Activated CD4-positive, alpha-beta T cell treated with anti-CD3 and anti-CD28 coated beads, Interleukin-2, Interleukin-6, amounts not matched to agents 100 ng/mL and 50 ng/mL, durations not matched to agents 16 hours and 8 hours (primary cell): Measurements from ENCODE around the gene MACROH2A1.

ENCODE experiments used
- DNase-seq: peaks from one replicate; pipeline ENCODE4 v3.0.0-alpha.2; 2020

Gene MACROH2A1

DNA sequence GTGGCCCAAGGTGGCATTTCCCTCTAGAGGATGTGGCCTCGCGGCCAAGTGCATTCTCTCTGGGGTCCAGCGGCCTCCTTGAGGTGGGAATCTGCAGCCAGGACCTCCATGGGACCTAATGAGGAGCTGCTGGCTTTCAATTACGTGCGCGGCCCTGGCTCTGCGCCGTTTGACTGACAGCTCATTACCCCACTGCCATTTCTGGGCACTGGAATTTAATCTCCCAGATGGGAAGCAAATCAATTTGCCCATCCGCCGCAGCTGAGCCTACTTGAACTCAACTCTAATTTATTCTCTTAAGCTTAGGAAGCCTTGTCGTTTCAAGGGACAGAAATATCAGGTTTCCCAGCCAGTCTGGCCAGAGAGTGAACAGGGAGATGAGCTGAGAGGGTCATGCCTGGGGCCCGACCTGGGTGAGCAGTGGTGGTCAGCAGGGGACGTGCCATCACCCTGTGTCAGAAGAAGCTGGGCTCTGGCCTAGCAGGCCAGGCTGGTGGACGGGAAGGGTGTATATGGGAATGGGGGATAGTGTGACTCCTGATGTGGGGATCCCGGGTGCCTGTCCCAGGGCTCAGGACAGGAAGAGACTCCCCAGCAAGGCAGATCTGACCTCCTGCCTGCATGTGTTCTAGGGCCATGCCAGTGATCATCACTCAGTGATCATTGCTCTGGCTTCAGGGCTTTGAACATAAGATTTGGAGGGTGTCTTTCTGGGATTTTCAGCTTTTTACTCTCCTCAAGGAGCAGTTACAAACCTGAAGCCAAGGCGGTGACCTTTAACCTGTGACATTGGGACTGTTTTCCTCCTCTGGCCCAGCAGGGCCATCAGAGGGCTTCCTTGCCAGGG is 69.7 kb downstream of the MACROH2A1 start:
- no peak for DNase-seq

DNA sequence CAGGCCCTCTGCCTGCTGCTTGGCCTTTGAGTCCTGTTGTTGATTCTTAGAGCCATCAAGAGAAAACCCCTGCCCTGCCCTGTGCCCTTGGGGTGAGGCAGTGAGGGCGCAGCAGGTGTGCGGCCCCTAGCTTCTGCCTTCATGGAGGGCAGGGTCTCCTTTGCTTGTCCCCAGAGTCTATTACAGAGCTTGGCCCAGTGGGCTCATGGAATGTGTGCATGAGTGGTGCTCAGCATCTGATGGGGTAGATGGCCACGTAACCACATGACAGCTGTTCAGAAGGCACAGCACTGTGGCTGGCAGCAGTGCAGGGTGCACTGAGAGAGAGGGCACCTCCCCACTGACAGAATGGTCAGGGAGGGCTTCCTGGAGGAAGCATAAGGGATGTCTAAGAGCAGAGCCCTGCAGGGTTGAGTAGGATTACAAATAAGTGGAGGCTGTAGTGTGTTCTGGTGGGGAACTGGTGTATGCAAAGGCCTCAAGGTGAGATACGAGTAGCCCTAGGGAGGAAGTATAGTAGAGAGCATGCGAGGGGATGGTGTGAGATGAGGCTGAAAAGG is 70.8 kb downstream of the MACROH2A1 start:
- DNase-seq: no peak

DNA sequence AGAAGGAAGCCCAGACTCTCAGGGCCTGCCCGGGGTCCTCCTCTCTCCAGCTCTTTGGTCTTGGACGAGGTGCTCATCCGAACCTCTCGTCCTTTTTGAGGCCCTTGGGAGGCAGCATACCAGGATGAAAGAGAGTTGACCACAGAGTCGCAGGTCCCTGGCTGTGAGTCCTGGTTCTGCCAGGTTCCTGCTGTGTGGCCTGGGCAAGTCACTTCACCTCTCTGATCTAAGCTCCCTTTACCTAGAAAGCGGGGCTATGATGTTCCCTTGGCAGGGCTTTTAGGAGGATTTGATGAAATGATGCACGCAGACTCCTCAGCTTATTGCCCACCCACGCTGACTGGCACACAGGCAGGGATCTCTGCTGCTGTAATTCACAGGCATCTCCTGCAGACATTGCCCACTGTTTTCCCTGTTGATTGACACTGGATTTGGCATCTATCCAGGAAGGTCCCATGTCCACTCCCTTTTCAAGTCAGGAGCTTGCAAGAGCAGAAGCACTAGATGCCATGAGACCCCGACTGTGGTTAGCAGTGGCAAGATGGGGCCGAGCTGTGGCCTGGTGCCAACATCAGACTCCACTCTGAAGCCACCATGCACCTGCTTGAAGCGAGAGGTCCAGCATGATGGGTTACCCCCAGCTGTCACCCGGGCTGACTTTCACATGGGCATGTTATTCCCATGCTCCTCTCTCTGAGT is 71.5 kb downstream of the MACROH2A1 start:
- no peak for DNase-seq

DNA sequence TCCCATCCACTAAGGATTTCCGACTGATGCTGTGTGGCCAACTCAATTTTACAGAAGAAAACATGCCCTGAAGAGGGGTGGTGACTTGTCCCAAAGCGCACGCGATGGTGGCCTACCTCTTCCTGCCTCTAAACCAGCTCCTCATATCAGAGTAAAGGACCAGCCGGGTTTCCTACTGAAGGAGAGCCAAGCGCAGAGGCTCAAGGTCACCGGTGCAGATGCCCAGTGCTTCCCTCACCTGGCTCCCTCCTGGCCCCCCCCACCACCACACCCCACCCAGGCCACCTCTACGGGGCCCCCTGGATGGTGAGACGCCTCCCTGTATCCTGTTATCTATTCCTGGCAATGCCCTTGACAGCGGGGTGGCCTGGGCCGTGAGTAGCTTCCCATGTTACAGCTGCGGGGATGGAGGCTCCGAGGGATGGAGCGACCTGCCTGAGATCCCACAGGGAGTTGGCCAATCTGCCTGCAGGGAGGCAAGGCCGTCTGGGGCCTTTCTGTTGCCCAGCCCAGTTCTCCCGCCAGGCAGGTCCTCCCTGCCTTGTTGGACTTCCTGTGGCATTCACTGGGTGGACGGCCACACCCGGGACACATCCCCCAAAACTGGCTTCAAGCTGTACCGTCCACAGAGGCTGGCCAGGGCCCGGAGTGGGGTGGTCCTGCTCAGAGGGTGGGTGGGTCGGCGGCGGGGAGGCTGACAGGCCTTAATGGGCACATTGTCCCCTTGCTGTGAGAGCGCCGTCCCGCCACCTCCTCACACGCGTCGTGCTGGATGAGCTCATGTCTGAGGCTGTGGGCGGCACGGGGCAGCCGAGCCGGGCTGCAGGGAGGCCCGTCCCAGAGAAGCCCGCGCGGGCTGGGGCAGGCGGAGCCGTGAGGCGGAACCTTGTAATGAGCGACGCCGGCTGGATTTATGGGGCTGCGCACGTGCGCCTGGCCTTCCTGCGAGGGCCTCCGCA is 72.5 kb downstream of the MACROH2A1 start:
- no peak for DNase-seq

DNA sequence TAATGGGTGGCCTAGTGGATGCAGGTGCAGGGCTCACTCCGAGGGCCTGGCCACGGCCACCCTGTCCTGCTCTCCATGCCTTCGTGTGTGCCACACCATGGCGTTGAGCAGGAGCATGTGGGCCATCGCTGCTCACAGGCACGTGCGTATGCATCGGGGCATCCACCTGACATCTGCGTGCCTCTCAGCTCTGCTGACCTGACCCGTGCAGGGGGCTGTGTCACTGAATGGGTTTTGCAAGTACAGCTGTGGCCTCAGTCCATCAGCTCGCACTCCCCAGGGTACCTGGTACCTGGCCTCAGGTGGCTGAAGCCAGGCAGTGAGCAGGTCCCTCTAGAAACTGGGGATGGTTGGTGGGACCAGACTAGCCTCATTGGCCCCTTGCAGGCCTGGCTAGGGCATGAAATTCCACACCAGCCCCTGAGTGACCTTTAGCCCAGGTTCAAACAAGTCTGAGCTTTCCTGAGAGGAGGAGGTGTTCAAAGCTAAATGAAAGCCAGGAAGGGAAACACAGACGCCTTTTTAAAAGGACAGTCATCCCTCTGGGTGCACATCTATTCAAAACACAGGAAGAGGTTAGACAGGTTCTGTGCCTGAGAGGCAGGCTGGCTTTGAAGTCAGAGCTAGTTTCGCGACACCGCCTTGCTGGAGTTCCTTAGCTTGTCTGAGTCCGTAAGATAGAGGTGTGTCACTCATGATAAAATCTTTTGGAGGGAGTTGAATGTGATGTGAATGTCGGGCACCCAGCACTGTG is 74.0 kb downstream of the MACROH2A1 start:
- DNase-seq: no peak

DNA sequence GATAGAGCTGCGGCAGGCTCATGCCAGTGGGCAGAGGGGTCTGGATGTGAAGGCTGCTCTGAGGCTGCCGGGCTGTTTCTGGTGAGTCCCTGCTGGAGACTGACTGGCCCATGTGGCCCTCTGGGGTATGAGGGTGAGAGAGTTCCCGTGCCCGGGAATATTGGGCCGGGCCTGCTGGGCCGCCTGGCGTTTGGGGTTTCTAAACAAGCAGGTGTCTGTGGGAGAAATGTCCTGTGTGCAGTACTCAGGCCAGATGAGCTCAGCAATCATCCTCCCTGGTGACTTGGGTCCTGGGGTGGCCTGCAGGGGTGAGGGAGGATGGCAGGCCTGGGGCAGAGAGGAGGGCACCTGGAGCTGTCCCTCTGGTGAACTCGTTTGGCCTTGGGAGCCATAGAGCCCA is 74.9 kb downstream of the MACROH2A1 start:
- DNase-seq: no peak

DNA sequence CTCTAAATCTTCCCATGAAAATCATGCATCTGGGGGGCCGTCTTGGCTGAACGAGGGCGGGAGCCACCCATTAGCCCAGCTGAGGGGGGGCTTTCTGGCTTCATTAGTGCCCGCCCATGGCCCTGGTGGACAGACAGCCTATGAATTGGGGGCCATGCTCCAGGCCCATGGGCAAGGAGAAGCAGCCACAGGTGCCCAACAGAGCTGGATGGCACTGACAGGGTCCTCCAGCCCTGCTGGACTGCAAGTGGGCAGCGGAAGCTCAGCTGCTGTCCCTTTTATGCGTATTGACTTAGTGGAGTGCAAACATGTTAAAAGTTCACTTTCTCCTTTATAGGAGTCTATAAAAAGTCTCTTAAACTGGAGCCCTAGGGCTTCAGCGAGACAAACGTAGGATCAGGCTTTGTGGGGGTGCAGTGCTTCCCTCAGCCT is 75.3 kb downstream of the MACROH2A1 start:
- DNase-seq: no peak

GRCh38 chr5:135323227-135323626 is 75.8 kb downstream of the MACROH2A1 start:
- no peak for DNase-seq

DNA sequence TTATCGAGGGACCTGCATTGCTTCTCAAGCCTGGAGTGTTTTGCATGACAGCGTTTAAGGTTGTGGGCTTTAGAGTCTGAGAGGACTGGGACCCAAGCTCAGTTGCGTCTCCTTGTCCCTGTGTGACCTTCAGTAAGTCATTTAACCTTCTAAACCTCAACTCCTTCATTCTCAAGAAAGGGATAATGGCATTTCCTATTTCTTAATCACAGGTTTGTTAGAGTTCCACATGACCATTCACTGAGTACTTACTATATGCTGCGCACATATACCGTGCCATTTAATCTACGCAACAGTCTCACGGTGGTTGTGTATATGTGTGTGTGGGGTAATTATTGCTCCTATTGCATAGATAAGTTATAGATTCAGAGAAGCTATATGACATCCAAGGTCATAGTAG is 76.3 kb downstream of the MACROH2A1 start:
- DNase-seq: no peak

GRCh38 chr5:135322271-135322670 is 76.8 kb downstream of the MACROH2A1 start:
- DNase-seq: no peak

- DNase-seq: no peak
These were observed 78.1 kb downstream of the MACROH2A1 start for GRCh38 chr5:135320718-135321484.

DNA sequence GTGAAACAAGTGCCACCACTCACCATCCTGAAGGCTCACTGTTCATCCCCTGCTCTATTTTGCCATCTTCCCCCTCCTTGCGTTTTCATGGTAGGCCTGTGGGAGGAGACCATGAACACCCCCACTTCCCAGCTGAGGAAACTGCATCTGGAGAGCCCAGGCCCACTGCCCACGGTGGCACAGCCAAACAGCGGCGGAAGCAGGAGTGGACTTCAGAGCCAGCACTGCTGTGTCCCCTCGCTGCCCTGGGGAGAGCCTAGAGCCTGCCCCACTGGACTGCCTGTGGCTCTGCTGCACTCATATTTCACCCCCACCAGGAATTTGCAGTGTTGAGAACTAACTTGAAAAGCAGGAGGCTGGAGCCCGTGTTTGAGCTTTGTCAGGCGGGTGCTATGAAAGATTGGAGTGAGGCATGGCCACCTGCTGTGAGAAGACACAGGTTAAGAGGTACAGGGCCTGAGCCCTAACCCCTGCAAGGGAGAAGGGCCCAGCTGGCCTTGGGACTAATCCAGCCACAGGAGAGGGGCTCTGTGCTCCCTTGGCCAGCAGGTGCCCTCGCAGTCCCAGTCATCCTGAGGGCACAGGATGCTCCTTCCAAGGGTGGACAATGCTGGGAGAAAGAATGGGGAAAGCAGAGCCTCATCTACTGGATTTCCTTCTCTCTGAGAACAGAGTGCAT is 79.0 kb downstream of the MACROH2A1 start:
- DNase-seq: no peak

DNA sequence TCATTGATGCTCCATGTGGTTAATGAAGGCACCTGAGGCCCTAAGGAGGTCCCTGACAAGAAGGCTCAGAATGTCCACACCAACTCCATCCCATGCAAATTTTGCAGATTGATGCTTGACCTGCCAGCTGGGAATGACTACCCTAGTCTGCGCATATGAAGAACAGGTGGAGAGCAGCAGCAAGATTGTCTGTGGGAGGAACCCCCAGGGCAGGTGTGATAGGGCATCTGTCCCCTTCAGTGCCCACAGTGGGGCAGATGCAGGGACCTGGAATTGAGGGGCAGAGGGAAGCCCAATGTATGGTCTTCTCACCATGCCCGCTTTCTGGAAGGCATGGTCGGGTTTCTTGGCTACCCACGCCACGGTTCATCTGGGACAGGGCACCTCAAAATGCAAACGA is 79.6 kb downstream of the MACROH2A1 start:
- no peak for DNase-seq

GRCh38 chr5:135318924-135319323 is 80.1 kb downstream of the MACROH2A1 start:
- no peak for DNase-seq

GRCh38 chr5:135318037-135318436 is 81.0 kb downstream of the MACROH2A1 start:
- no peak for DNase-seq

GRCh38 chr5:135317286-135317685 is 81.7 kb downstream of the MACROH2A1 start:
- DNase-seq: no peak

- no peak for DNase-seq
These were observed 83.6 kb downstream of the MACROH2A1 start for GRCh38 chr5:135315386-135315785.

GRCh38 chr5:135313946-135314345 is 85.1 kb downstream of the MACROH2A1 start:
- no peak for DNase-seq

DNA sequence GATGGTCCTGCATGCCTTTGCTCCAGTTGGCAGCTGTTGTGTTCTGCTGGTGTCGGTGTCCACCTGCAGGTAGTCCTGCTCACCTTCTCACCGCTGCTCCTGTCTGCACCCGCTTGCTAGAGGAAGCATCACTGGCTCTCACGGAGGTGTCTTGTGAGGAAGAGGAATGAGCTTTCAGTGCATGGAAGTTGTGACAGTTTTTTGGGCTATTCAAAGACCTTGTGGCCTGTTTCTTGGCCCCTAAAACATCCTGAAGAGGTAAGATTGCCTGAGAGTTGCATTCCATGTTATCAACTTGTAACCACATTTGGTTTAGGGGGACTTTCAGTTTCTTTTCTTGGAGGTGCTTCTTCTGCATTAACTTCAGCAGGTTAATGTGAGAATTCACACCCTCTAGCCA is 85.6 kb downstream of the MACROH2A1 start:
- DNase-seq: no peak

DNA sequence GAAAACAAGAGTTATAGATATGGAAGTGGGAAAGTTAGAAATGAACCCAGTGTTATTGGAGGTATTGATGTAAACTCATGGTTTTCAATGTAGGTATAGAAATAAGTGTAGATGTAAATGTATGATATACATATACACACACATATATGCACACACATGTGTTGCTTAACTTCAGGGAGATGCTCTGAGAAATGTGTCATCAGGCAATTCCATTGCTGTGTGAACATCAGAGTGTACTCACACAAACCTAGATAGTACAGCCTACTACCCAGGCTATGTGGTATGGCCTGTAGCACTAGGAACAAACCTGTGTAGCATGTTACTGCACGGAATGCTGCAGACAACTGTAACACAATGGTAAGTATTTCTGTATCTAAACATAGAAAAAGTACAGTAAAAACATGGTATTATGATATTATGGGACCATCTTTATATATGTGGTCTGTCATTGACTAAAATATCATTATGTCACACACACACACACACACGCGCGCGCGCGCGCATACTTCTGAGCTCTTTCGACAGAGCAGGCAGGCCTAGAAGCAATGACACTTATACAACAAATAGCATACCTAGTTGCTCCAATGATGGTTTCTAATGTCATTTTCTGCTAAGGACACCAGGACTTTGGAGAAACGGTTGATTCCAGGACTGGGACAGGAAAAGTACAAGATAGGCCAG is 86.6 kb downstream of the MACROH2A1 start:
- no peak for DNase-seq
